NCI-H146 treated with DMSO at 0.1 percent for 48 hours (cell line): ENCODE data around the gene OR2G3.

Experiments
- DNase-seq: peaks from one replicate; lab custom pipeline; 2025; ENCODE audit not compliant: unreplicated experiment; lab: John Stamatoyannopoulos, UW

OR2G3 gene

DNA sequence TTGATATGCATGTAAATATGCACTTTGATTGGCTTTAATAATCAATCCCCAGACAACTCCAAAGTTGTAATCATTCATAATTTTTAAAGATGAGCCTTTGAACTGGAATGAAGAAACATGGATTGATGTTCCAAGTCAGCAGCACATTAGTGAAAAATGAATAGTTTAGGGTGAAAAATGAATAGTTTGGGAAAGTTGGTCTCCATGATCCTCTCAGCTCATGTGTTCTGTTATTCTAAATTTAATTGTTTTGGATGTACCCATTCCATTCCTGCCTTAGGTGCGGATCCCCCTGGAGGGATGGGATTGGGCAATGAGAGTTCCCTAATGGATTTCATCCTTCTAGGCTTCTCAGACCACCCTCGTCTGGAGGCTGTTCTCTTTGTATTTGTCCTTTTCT, at the start of gene OR2G3:
TSS of gene OR2G3 (plus strand) at position 301 of the 400 bp plus-strand sequence. CDS start at position 301, 0 bp downstream.
- DNase-seq: no peak

DNA sequence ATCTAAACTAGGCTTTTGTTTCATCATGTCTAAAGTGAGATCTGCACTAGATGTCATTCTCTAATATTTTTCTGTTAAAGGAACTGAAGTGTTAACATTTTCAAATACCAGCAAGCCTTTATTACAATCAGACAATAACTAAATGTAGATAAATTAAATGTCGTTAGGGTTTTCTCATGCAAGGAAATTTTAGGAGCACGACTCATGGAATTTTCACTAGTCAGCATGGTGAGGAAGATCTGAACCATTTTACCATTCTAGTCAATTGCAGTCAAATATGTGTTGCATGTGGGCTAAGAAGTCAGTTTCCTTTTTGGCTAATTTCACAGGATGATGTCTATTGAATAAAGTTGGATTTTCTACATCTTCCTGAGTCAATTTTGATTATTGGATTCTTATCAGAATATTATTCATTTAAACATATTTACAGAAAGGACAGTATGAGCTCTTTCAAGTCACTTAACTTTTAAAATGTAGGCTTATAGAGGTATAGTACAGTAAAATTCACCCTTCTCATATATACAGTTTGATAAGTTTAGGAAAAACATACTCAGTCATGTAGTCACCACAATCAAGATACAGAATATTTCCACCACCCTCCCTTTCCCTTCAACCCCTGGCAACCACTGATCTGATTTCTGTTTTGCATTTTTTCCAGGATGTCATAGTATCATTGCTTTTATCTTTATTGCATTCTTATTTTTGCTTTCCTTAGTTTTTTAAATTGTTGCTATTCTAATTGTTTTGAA, 47.3 kb upstream of the OR2G3 start:
- DNase-seq: no peak

- no peak for DNase-seq
Measured at GRCh38 chr1:247561711-247562110, 43.7 kb upstream of the OR2G3 start.

DNA sequence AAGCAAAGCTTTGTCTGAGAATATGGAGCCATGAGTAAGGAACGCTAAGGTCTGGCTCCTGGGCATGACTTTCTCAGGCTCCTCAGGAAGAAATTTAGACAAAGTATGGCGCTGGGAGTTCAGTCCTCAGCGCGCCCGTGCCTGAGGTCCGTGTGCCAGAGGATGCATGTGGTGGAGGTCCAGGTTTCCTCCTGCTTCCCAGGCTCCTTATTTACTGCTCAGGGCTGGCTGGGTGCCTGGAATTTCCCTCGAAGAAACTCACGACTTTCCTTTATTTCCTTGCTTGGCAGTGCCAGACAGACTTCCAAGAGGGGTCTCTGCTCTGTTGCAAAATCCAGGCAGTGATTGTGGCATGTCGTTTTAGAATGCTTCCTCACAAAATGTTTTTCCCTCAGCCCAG, 43.2 kb upstream of the OR2G3 start:
- DNase-seq: no peak

DNA sequence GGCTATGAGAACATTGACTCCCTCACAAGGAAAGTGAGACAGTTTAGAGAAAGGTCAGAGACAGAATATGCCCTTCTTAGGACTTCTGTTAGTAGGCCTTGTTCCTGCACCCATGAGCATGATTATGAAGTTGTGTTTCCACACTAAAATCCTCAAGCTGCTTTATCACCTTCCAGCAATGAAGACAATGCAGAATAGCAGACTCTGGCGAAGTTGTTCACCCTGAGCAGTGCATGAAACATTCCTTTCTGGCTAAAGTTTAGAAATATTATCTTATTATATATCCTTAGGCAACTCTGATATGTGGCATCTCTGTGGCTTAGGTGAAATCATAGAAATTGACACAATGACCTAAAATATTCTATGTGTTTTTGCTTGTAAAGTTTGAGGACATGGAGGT, 31.1 kb upstream of the OR2G3 start:
- DNase-seq: no peak

- DNase-seq: no peak
Measured at GRCh38 chr1:247574664-247575063, 30.7 kb upstream of the OR2G3 start.

GRCh38 chr1:247576514-247576913, 28.9 kb upstream of the OR2G3 start:
- DNase-seq: peak; percentile 5

DNA sequence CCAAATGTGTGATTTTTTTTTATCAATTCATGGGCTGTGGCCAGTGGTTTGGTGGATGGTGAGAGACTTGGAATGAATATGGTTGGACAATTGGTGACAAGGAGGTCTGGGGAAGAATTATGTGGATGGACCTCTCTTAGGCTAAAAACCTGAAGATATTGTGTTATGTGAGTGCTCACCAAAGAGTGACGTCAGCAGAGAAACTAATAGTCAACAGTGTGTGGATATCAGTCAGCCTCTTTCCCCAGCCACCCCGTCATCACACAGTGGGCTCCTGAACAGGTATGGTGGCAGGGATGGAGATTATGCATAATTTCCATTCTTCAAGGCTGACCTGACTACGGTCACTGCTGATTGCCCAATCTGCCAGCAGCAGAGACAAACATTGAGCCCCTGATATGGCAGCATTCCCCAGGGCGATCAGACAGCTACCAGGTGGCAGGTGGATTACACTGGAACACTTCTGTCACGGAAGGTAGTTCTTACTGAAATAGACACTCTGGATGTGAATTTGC, 26.4 kb upstream of the OR2G3 start:
- DNase-seq: no peak

DNA sequence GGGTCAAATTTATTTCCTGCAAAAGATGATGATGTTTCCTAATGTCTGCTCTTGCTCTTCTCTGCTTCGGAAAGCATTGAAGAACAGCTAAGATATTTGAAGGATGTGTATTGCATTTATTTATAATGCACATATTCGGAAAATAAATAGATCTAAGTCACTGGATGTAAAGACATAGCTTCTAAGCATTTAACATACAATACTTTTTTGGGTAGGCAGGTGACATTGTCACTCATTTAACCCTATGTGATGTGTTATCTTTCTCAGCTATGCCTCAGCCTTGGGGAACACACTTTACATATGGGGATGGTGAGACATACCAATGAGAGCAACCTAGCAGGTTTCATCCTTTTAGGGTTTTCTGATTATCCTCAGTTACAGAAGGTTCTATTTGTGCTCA, 17.3 kb upstream of the OR2G3 start, which contains the start of gene OR2G2:
TSS of gene OR2G2 (plus strand) at position 301 of the 400 bp plus-strand sequence. CDS start at position 301, 0 bp downstream.
- DNase-seq: no peak

GRCh38 chr1:247613405-247613804, 8.0 kb downstream of the OR2G3 start:
- DNase-seq: no peak

DNA sequence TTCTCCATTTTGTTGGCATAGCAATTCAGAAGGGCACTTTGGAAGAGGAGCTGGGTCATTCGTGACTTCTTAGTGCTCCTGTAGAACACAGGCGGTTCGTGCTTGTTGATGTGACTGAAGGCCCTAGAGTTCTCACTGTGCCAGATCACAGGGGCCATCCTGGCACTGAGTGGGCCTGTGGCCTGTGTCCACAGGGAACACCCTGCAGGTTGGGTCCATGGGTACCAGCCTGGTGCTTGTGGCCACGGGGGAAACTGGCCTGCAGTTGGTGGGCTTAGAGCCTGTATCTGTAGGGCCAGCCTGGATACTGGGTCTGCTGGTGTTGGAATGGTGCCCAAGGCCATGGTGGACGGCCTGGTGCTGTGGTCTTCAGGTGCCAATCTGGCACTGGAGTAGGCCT, 9.2 kb downstream of the OR2G3 start:
- DNase-seq: no peak

GRCh38 chr1:247627951-247628350, 22.6 kb downstream of the OR2G3 start:
- DNase-seq: no peak

DNA sequence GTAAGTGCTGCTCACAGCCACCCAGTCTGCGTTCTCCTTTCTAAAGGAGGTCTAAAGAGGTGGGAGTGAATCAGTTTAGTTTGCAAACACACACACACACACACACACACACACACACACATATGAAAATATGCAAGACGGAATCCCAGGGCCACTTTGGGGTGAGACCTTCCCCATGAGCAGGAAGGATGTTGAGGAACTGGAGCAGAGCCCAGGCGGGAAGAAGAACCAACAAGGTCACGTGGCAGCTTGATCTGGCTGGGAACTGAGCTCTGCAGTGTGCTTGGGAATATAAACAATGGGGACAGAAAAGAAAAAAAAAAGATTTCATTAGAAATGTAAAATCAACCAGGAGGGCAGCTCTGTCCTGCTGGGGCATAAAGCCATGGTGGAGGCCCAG, 32.6 kb downstream of the OR2G3 start:
- DNase-seq: no peak

DNA sequence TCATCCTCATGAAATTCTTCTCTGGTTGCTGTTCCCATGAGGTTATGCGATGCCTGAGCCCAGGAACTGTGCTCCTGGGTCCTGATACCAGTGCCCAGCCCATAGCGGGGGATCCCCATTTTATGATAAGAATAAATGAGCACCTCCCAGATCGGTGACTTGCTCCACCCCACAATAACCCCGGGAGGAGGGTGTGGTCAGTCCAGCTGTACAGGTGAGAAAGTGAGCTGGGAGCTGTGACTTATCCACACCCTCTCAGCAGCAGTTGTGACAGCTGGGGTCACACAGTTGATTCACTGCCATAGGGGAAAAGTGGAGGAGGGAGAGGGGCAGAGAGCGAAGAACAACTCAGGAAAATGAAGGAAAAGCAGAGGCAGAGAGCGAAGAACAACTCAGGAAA, 33.4 kb downstream of the OR2G3 start:
- no peak for DNase-seq

- DNase-seq: no peak
Measured at GRCh38 chr1:247639381-247639981, 34.1 kb downstream of the OR2G3 start.

- no peak for DNase-seq
Measured at GRCh38 chr1:247642742-247643141, 37.4 kb downstream of the OR2G3 start.

GRCh38 chr1:247646867-247647266, 41.5 kb downstream of the OR2G3 start:
- DNase-seq: no peak

GRCh38 chr1:247647864-247648263, 42.5 kb downstream of the OR2G3 start:
- DNase-seq: no peak

DNA sequence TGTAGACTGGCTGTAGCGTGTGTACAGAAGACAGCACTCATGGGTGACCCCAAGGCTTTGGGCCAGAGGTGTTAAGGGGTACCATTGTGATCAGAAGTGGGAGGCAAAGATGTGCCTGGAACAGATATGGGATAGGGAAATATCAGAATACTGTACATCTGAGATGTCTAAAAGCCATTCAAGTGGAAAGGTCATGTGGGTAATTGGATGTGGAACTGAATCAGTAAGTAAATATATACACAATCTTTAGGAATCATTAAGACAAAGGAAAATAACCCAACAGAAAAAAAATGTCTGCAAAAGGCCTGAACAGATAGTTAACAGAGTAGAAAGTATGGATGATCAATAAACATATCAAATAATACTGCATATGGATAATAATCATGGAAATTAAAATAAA, 47.7 kb downstream of the OR2G3 start:
- DNase-seq: no peak
